ENCODE results near the gene ANXA2R. TPM values are rescaled to one million over a fixed set of nuclear protein-coding genes. Genes with fewer than 3 reads are reported as not detected.
A peak's percentile ranks its signal among the peaks of the same experiment; 100 is the strongest.
"Not testable (repeated sequence)": the region's sequence is repeated elsewhere in the genome, so short reads cannot be mapped to it uniquely, and the experiment has no call there.

ANXA2R gene
- total RNA-seq, 6 experiments from 2014 or later: 0.85 to 1.5 (median 1.1) TPM

- H3K9me3 Mint-ChIP-seq: peaks cover 5% of the 10 kb centered on the region
- H3K4me3 Mint-ChIP-seq: peak overlapping the region; percentile 82
- H3K4me1 Mint-ChIP-seq (ENCODE audit: low read depth): peaks cover 62% of the 10 kb centered on the region
- H3K36me3 Mint-ChIP-seq (ENCODE audit: low read depth): peaks cover 23% of the 10 kb centered on the region
- no peak for DNase-seq
- no peaks in the 10 kb centered on the region for H3K27me3 Mint-ChIP-seq (ENCODE audit: insufficient read depth)
- peak overlapping the region; percentile 88 for H3K27ac Mint-ChIP-seq
- TF ChIP-seq CTCF (IDR thresholded peaks at IDR 0.05): no peak
Measured at GRCh38 chr5:43033841-43034590, 6.1 kb downstream of the ANXA2R start.

GRCh38 chr5:43027054-43027785, 12.9 kb downstream of the ANXA2R start:
- H3K27ac Mint-ChIP-seq: no peak overlapping the region
- peaks cover 18% of the 10 kb centered on the region for H3K4me1 Mint-ChIP-seq (ENCODE audit: low read depth)
- H3K4me3 Mint-ChIP-seq: no peak overlapping the region
- no peaks in the 10 kb centered on the region for H3K27me3 Mint-ChIP-seq (ENCODE audit: insufficient read depth)
- H3K9me3 Mint-ChIP-seq: no peaks in the 10 kb centered on the region
- DNase-seq: no peak
- peaks cover 12% of the 10 kb centered on the region for H3K36me3 Mint-ChIP-seq (ENCODE audit: low read depth)
- no peak for TF ChIP-seq CTCF (IDR thresholded peaks at IDR 0.05)

- not testable (repeated sequence) for H3K27ac Mint-ChIP-seq; H3K27me3 Mint-ChIP-seq (ENCODE audit: insufficient read depth); H3K4me3 Mint-ChIP-seq; DNase-seq; H3K9me3 Mint-ChIP-seq
- Mint-ChIP-seq H3K4me1 (ENCODE audit: low read depth) (peaks cover 11% of the 10 kb centered on the region), H3K36me3 (ENCODE audit: low read depth) (peaks cover 12% of the 10 kb centered on the region)
Measured at GRCh38 chr5:43025184-43025950, 14.8 kb downstream of the ANXA2R start.

GRCh38 chr5:43024217-43024616, 15.9 kb downstream of the ANXA2R start:
- no peak for TF ChIP-seq CTCF (IDR thresholded peaks at IDR 0.05)
- Mint-ChIP-seq H3K9me3 (peaks cover 6% of the 10 kb centered on the region; the same call in 1 of the 2 replicates), H3K27ac (no peak overlapping the region), H3K36me3 (ENCODE audit: low read depth) (peaks cover 18% of the 10 kb centered on the region), H3K4me3 (no peak overlapping the region), H3K4me1 (ENCODE audit: low read depth) (peaks cover 18% of the 10 kb centered on the region; the same call in 1 of the 2 replicates), H3K27me3 (ENCODE audit: insufficient read depth) (no peaks in the 10 kb centered on the region)
- no peak for DNase-seq

GRCh38 chr5:43021151-43021550, 19.0 kb downstream of the ANXA2R start:
- Mint-ChIP-seq H3K27me3 (ENCODE audit: insufficient read depth) (no peaks in the 10 kb centered on the region), H3K27ac (no peak overlapping the region)

More at GRCh38 chr5:43021151-43021550, 19.0 kb downstream of the ANXA2R start:
- peaks cover 10% of the 10 kb centered on the region; the same call in 1 of the 2 replicates for H3K9me3 Mint-ChIP-seq
- no peak for TF ChIP-seq CTCF (IDR thresholded peaks at IDR 0.05)
- no peak overlapping the region for H3K4me3 Mint-ChIP-seq
- peaks cover 34% of the 10 kb centered on the region for H3K4me1 Mint-ChIP-seq (ENCODE audit: low read depth)
- peaks cover 29% of the 10 kb centered on the region for H3K36me3 Mint-ChIP-seq (ENCODE audit: low read depth)
- DNase-seq: no peak
